IPS DF 4.7 (cell line): ENCODE results near the gene GLI1.

Experiments used
- DNase-seq: peaks from one replicate; pipeline ENCODE4 v3.0.0-alpha.2; 2013; ENCODE audit warnings: low spot score; ENCODE audit errors: extremely low read depth

The GLI1 gene

GRCh38 chr12:57460841-57461275 lies 1.3 kb downstream of the GLI1 start:
- no peak for DNase-seq

GRCh38 chr12:57461276-57461916 lies 1.8 kb downstream of the GLI1 start:
- DNase-seq = no peak

- no peak for DNase-seq
These were observed 2.3 kb downstream of the GLI1 start for GRCh38 chr12:57461917-57462250.

GRCh38 chr12:57462251-57462911 lies 2.8 kb downstream of the GLI1 start:
- DNase-seq = no peak

GRCh38 chr12:57462912-57463253 lies 3.3 kb downstream of the GLI1 start:
- DNase-seq = no peak

- no peak for DNase-seq
These were observed 5.0 kb downstream of the GLI1 start for GRCh38 chr12:57464569-57464968.

GRCh38 chr12:57465030-57465746 lies 5.6 kb downstream of the GLI1 start:
- no peak for DNase-seq

GRCh38 chr12:57465747-57466505 lies 6.3 kb downstream of the GLI1 start:
- no peak for DNase-seq

- DNase-seq = no peak
These were observed 7.8 kb downstream of the GLI1 start for GRCh38 chr12:57467212-57467874.

GRCh38 chr12:57467915-57468314 lies 8.3 kb downstream of the GLI1 start:
- DNase-seq = no peak

GRCh38 chr12:57469296-57470164 lies 9.9 kb downstream of the GLI1 start:
- no peak for DNase-seq

GRCh38 chr12:57470286-57470969 lies 10.8 kb downstream of the GLI1 start:
- no peak for DNase-seq

GRCh38 chr12:57470970-57471656 lies 11.5 kb downstream of the GLI1 start:
- no peak for DNase-seq

GRCh38 chr12:57471661-57472060 lies 12.1 kb downstream of the GLI1 start:
- DNase-seq = no peak

GRCh38 chr12:57472391-57472790 lies 12.8 kb downstream of the GLI1 start:
- DNase-seq = no peak

GRCh38 chr12:57473392-57473791 lies 13.8 kb downstream of the GLI1 start:
- no peak for DNase-seq

GRCh38 chr12:57473886-57474285 lies 14.3 kb downstream of the GLI1 start:
- DNase-seq = no peak

- DNase-seq = no peak
These were observed 14.8 kb downstream of the GLI1 start for GRCh38 chr12:57474430-57474829.

GRCh38 chr12:57474862-57475261 lies 15.3 kb downstream of the GLI1 start:
- no peak for DNase-seq
